PC-9 (cell line): Measurements from ENCODE around the gene TUBA3E.

ENCODE experiments used
- CTCF ChIP-seq: fragments of 200-600 bp; sonication (generic); conservative IDR thresholded peaks from 2 replicates; pipeline ENCODE4 v1.6.1; 2017; ENCODE audit warnings: mixed run types, antibody characterized with exemption, mild to moderate bottlenecking, moderate library complexity
- EZH2 ChIP-seq: fragments of 200-600 bp; sonication (generic); IDR thresholded peaks from 2 replicates; pipeline ENCODE4 v1.8.0; 2017; ENCODE audit warnings: antibody characterized with exemption, low read depth

DNA sequence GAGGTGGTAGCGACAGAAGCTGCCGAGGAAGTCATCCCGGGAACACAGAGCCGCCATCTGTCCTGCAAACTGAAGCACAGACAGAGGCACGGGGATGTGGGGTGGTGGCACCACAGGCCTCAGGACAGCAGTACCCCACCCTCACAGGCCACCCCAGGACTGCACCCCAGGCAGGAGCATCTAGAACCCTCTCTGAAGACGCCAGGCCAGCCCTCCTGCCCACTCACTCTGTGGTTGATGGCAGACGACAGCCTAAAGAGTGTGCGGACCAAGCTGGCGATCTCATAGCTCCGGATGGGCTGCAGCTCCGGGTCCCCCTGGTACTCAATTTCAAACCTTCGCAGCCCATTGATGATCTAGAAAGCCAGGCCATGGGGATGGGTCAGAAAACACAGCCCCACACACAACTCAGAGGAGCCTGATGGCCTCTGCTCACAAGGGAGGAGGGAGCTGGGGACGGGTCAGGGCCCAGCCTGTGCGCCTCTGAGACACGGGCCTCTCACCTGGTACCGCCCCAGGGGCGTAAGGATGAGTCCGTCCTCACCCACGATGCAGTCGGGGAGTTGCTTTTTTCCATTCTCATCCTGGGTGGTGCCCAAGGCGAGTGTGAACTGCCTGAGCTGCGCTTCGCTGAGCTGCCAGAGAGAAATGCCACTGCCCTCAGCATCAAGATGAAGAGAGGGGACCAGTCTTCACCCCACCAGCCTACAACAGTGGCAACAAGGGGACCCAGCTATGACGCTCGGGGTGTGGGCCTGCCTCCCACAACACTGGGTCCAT lies 45.2 kb downstream of the TUBA3E start:
- TF ChIP-seq CTCF (no peak), EZH2 (no peak)
